Fibroblast of villous mesenchyme (primary cell): Measurements from ENCODE around the gene SDE2. TPM values are rescaled to one million over a fixed set of nuclear protein-coding genes. Genes with fewer than 3 reads are reported as not detected.

ENCODE experiments used
- DNase-seq: peaks from one replicate; pipeline ENCODE4 v3.0.0-alpha.2; 2010; ENCODE audit warnings: low read depth
- H3K4me3 ChIP-seq: 2 replicates; pipeline ENCODE4 v1.5.1; 2011; ENCODE audit warnings: low read depth, mild to moderate bottlenecking, low read length
- CTCF ChIP-seq: IDR thresholded peaks from 2 replicates; pipeline ENCODE4 v1.5.1; 2012; ENCODE audit warnings: low read depth, mild to moderate bottlenecking, low read length; ENCODE audit not compliant: insufficient read depth
- total RNA-seq: library from RNA; depleted of rRNA; stranded (reverse); fragments of >200 nt; gene quantifications from 2 replicates; pipeline ENCODE4 v1.2.3, GENCODE V29; 2012

SDE2 gene
- total RNA-seq, 1 donor, result 31.5 TPM

- TF ChIP-seq CTCF, result peak; percentile 60
- peak; percentile 25 for DNase-seq
- no peak overlapping the region for H3K4me3 ChIP-seq
These were observed 36.6 kb downstream of the SDE2 start for GRCh38 chr1:225962440-225962975.

- no peak for DNase-seq
- no peak for TF ChIP-seq CTCF
- no peak overlapping the region for H3K4me3 ChIP-seq
These were observed 37.3 kb downstream of the SDE2 start for GRCh38 chr1:225961659-225962439.

GRCh38 chr1:225958041-225958440 is 41.1 kb downstream of the SDE2 start:
- no peak overlapping the region for H3K4me3 ChIP-seq

GRCh38 chr1:225954753-225955152 is 44.4 kb downstream of the SDE2 start:
- no peak for TF ChIP-seq CTCF
- no peak for DNase-seq
- no peak overlapping the region for H3K4me3 ChIP-seq

More at GRCh38 chr1:225958041-225958440, 41.1 kb downstream of the SDE2 start:
- no peak for DNase-seq
- no peak for TF ChIP-seq CTCF

- H3K4me3 ChIP-seq, result no peak overlapping the region
- TF ChIP-seq CTCF, result no peak
- no peak for DNase-seq
These were observed 45.8 kb downstream of the SDE2 start for GRCh38 chr1:225953315-225953714.

GRCh38 chr1:225950905-225951497 is 48.1 kb downstream of the SDE2 start:
- no peak overlapping the region for H3K4me3 ChIP-seq
- TF ChIP-seq CTCF, result no peak
- no peak for DNase-seq
